ENCODE results near the gene TRMT44. TPM values are rescaled to one million over a fixed set of nuclear protein-coding genes. Genes with fewer than 3 reads are reported as not detected.

TRMT44 gene
- total and polyA plus RNA-seq, 12 donors, result 6.0 to 26.2 (median 12.5) TPM

DNA sequence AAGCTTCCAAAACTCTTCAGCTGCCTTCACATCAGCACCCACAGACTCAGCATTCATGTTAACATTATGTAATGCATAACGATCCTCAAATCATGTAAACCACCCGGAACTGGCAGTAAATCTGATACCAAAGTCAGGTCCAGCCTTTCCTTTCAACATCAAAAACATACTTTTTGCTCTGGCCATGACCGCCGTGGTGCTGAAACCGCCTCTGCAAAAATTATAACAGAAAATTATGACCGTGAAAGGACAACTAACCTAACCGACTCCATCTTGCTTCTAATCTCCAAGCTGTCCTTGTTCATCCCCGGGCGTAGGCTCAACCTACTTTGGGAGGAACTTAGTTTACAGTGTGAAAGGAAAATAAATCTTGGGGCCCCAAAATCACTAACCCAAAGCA, 51.6 kb downstream of the TRMT44 start:
- intact Hi-C loops (cut with DNase I), result no loop called here
- no peak for DNase-seq
- 49 to 71% (median 65%) methylated on average over 9 of the region's 9 CpGs for WGBS, 4 donors
- no peak overlapping the region for H3K4me3 ChIP-seq
- no peaks in the 10 kb centered on the region for H3K27me3 ChIP-seq
- no peak for TF ChIP-seq POLR2A (IDR thresholded peaks at IDR 0.05)
- TF ChIP-seq, protein P1, sequence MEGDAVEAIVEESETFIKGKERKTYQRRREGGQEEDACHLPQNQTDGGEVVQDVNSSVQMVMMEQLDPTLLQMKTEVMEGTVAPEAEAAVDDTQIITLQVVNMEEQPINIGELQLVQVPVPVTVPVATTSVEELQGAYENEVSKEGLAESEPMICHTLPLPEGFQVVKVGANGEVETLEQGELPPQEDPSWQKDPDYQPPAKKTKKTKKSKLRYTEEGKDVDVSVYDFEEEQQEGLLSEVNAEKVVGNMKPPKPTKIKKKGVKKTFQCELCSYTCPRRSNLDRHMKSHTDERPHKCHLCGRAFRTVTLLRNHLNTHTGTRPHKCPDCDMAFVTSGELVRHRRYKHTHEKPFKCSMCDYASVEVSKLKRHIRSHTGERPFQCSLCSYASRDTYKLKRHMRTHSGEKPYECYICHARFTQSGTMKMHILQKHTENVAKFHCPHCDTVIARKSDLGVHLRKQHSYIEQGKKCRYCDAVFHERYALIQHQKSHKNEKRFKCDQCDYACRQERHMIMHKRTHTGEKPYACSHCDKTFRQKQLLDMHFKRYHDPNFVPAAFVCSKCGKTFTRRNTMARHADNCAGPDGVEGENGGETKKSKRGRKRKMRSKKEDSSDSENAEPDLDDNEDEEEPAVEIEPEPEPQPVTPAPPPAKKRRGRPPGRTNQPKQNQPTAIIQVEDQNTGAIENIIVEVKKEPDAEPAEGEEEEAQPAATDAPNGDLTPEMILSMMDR (IDR thresholded peaks at IDR 0.05), result no peak
- H3K36me3 ChIP-seq (replicated peaks in 1 of 2), result no peaks in the 10 kb centered on the region
- no peak overlapping the region for H3K27ac ChIP-seq
- H3K4me1 ChIP-seq (replicated peaks in 1 of 2), result no peaks in the 10 kb centered on the region
- no peaks in the 10 kb centered on the region for H3K9me3 ChIP-seq (replicated peaks in 1 of 3)

DNA sequence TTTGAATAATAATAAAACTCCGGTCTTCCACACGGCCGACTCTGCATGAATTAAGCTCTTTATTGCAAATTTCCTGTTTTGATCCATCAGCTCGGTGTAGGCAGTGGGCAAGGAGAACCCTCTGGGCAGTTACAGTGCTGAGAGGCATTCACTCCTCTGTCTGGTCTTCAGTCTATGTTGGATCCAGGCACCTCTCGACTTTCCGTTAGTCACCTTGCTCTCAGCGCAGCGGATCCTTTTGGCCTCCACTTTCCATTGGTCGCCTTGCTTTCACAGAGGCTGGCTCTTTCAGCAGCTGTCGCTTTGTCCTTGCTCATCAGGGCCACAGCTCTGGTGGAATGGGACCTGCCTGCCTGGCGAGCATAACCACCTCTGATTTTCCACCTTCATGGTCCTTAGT, 52.9 kb downstream of the TRMT44 start:
- intact Hi-C loops (cut with DNase I), result no loop called here
- WGBS, 4 donors, result 81 to 93% (median 88%) methylated on average over 11 of the region's 11 CpGs
- Histone ChIP-seq H3K36me3 (replicated peaks in 1 of 2) (no peaks in the 10 kb centered on the region), H3K4me3 (no peak overlapping the region), H3K4me1 (replicated peaks in 1 of 2) (no peaks in the 10 kb centered on the region), H3K9me3 (replicated peaks in 1 of 3) (no peaks in the 10 kb centered on the region), H3K27ac (no peak overlapping the region), H3K27me3 (no peaks in the 10 kb centered on the region)
- no peak for DNase-seq
- TF ChIP-seq POLR2A (IDR thresholded peaks at IDR 0.05), result no peak
- TF ChIP-seq, protein P1 (IDR thresholded peaks at IDR 0.05), result no peak

- DNase-seq, result no peak
- TF ChIP-seq POLR2A (IDR thresholded peaks at IDR 0.05), result no peak
- TF ChIP-seq, protein P1 (IDR thresholded peaks at IDR 0.05), result no peak
- Histone ChIP-seq H3K9me3 (replicated peaks in 1 of 3) (no peaks in the 10 kb centered on the region), H3K4me1 (replicated peaks in 1 of 2) (no peaks in the 10 kb centered on the region), H3K27ac (no peak overlapping the region), H3K27me3 (no peaks in the 10 kb centered on the region), H3K4me3 (no peak overlapping the region), H3K36me3 (replicated peaks in 1 of 2) (no peaks in the 10 kb centered on the region)
- intact Hi-C loops (cut with DNase I), result no loop called here
- 77 to 86% (median 83%) methylated on average over 3 of the region's 3 CpGs for WGBS, 4 donors
Observed at GRCh38 chr4:8494218-8494617, 53.6 kb downstream of the TRMT44 start.

DNA sequence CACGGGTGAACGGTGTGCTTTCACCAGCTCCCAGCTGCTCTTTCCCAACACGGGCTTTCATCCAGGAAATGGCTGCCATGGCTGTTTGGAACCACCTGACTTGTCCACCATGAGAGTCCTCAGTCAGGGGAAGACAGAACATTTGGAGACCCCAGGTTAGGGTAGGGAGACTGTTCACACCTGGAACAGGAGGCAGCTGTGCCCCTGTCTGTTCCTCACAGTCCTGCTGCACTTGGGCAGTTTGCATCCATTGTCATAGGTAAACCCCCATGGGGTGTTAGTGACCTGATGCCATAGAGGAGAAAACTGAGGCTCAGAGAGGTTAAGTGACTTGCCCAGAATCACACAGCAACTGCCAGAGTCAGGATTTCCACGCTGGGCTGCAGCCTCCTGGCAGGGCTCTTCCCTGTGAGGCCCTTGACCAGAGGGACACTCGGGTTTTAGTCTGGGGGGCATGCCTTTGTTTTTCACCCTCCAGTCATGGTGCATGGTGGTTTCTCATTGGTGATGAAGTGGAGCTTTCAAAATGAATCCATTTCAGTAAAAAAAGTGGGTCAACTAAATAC, 54.5 kb downstream of the TRMT44 start:
- H3K36me3 ChIP-seq (replicated peaks in 1 of 2), result no peaks in the 10 kb centered on the region
- DNase-seq, result no peak
- no peaks in the 10 kb centered on the region for H3K9me3 ChIP-seq (replicated peaks in 1 of 3)
- H3K27ac ChIP-seq, result no peak overlapping the region
- no peaks in the 10 kb centered on the region for H3K27me3 ChIP-seq
- intact Hi-C loops (cut with DNase I), result no loop called here
- H3K4me1 ChIP-seq (replicated peaks in 1 of 2), result no peaks in the 10 kb centered on the region
- 81 to 89% (median 86%) methylated on average over 5 of the region's 5 CpGs for WGBS, 4 donors
- TF ChIP-seq, protein P1 (IDR thresholded peaks at IDR 0.05), result no peak
- H3K4me3 ChIP-seq, result no peak overlapping the region

Measured in adrenal gland (tissue), 12 donors.